Measurements from ENCODE around the gene NFATC1. TPM values are rescaled to one million over a fixed set of nuclear protein-coding genes. Genes with fewer than 3 reads are reported as not detected.
A peak's percentile ranks its signal among the peaks of the same experiment; 100 is the strongest.

Gene NFATC1
- total RNA-seq, 4 donors from 2014 or later = 0.79 to 4.8 (median 2.6) TPM

DNA sequence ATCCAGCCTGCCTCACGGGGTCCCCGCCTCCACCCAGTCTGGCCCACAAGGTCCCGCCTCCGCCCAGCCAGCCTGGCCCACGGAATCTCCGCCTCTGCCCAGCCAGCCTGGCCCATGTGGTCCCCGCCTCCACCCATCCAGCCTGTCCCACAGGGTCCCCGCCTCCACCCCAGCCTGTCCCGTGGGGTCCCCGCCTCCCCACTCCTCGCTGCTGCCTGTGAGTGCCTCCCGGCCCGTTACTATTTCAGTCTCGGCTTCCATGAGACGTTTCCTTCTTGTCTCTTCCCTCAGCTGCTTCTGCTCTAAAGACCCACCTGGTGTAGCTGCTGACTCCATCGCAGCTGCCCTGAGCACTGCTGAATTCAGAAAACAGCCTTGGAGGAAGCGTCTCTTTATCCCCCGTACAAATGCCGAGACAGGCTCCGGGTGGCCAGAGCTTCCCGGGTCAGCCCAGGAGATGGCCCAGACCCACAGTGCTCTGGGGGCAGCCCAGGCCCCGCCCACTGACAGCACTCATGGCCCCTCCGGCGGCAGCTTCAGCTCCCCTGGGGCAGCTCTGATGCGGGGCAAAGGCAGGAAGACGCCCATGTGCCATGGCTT lies 69.8 kb downstream of the NFATC1 start:
- no peaks in the 10 kb centered on the region for H3K9me3 ChIP-seq
- H3K4me3 ChIP-seq = peak overlapping the region in 1 of 4 donors; percentile 25
- TF ChIP-seq, protein P1, sequence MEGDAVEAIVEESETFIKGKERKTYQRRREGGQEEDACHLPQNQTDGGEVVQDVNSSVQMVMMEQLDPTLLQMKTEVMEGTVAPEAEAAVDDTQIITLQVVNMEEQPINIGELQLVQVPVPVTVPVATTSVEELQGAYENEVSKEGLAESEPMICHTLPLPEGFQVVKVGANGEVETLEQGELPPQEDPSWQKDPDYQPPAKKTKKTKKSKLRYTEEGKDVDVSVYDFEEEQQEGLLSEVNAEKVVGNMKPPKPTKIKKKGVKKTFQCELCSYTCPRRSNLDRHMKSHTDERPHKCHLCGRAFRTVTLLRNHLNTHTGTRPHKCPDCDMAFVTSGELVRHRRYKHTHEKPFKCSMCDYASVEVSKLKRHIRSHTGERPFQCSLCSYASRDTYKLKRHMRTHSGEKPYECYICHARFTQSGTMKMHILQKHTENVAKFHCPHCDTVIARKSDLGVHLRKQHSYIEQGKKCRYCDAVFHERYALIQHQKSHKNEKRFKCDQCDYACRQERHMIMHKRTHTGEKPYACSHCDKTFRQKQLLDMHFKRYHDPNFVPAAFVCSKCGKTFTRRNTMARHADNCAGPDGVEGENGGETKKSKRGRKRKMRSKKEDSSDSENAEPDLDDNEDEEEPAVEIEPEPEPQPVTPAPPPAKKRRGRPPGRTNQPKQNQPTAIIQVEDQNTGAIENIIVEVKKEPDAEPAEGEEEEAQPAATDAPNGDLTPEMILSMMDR (IDR thresholded peaks at IDR 0.05) = no peak
- no peak for TF ChIP-seq POLR2A (IDR thresholded peaks at IDR 0.05)
- intact Hi-C loops (cut with DNase I) = no loop called here
- no peaks in the 10 kb centered on the region for H3K27me3 ChIP-seq
- no peak for DNase-seq
- peak overlapping the region in 1 of 4 donors; percentile 7 for H3K27ac ChIP-seq
- H3K4me1 ChIP-seq = peaks cover 0 to 5% (median 4%) of the 10 kb centered on the region in 3 donors
- WGBS, 2 donors = 62 to 68% methylated on average over 13 to 14 of the region's 26 CpGs
- peaks cover 0 to 65% (median 4%) of the 10 kb centered on the region in 3 donors for H3K36me3 ChIP-seq

DNA sequence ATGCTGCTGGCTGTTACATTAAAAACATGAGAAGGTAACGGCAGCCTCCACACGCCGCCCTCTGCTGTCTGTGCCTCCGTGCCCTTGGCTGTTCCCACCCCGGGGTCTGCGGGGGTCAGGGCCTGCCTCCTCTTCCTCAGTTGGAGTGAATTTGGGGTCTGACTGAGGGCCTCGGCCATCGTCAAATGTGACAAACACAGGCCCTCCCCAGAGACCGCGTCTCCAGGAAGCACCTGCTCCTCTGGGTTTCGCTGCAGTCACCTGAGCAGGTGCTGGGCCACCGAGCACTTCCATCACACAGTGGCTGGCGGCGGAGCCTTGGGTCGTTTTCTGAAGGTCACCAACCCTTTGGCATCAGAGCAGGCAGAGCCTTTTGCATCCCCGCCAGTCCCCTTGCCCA lies 70.9 kb downstream of the NFATC1 start:
- TF ChIP-seq, protein P1 (IDR thresholded peaks at IDR 0.05) = no peak
- peak in 1 of 4 donors; percentile 7 for TF ChIP-seq POLR2A (IDR thresholded peaks at IDR 0.05)
- DNase-seq = no peak
- H3K27ac ChIP-seq = no peak overlapping the region
- intact Hi-C loops (cut with DNase I) = no loop called here
- peaks cover 0 to 15% (median 0%) of the 10 kb centered on the region in 3 donors for H3K4me1 ChIP-seq
- H3K36me3 ChIP-seq = peaks cover 0 to 60% (median 4%) of the 10 kb centered on the region in 3 donors
- WGBS, 2 donors = 84 to 93% methylated on average over 13 of the region's 16 CpGs
- H3K27me3 ChIP-seq = no peaks in the 10 kb centered on the region
- H3K4me3 ChIP-seq = no peak overlapping the region
- no peaks in the 10 kb centered on the region for H3K9me3 ChIP-seq

DNA sequence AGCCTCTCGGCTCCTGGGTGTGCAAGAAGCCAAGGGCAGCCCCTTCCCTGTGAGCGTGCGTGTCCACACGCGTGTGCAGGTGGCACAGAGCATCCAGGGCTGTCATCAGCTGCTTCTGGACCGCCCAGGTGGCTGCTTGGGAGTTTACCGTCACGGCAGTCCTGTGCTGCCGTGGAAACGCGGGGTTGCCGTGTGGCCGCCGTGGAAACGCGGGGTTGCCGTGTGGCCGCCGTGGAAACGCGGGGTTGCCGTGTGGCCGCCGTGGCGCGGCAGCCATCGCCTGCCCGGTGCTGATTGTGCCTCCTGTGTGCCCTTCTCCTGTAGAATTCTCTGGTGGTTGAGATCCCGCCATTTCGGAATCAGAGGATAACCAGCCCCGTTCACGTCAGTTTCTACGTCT lies 71.4 kb downstream of the NFATC1 start:
- peaks cover 0 to 15% (median 0%) of the 10 kb centered on the region in 3 donors for H3K4me1 ChIP-seq
- 93 to 100% methylated on average over 3 to 12 of the region's 33 CpGs for WGBS, 2 donors
- no peak for DNase-seq
- no peaks in the 10 kb centered on the region for H3K27me3 ChIP-seq
- intact Hi-C loops (cut with DNase I) = no loop called here
- no peaks in the 10 kb centered on the region for H3K9me3 ChIP-seq
- H3K27ac ChIP-seq = no peak overlapping the region
- TF ChIP-seq, protein P1 (IDR thresholded peaks at IDR 0.05) = no peak
- TF ChIP-seq POLR2A (IDR thresholded peaks at IDR 0.05) = no peak
- H3K36me3 ChIP-seq = peaks cover 0 to 55% (median 4%) of the 10 kb centered on the region in 3 donors
- no peak overlapping the region for H3K4me3 ChIP-seq

DNA sequence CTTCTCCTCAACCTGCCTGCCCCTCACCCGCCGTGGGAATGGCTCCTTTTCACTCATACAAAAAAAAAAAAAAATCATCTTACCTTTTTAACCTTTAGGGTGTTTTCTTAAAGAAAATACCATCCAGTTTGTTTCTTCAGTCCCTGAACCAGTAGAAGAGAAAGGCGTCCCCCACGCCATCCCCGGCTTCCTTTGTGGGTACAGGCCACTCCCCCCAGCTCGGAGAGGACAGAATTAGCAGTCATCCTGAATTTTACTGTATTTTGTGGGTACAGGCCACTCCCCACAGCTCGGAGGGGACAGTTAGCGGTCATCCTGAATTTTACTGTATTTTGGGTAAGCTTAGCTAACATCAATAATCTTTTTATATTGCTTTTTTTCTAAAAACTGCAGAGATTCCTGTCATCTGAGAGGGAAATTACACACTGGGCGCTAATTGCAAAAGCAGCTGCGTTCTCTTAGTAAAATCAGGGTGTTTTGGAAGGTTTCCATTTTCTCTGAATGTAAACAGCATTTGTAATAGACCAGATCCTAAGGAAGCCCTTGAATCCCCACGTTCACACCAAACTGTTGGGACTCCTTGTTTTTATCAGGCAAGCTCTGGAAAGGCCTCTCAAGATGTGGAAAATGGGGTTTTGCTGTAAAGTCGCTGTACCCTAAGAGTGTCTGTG lies 72.5 kb downstream of the NFATC1 start:
- H3K4me1 ChIP-seq = peaks cover 0 to 15% (median 0%) of the 10 kb centered on the region in 3 donors
- 73 to 86% methylated on average over 10 to 11 of the region's 12 CpGs for WGBS, 2 donors
- DNase-seq = no peak

DNA sequence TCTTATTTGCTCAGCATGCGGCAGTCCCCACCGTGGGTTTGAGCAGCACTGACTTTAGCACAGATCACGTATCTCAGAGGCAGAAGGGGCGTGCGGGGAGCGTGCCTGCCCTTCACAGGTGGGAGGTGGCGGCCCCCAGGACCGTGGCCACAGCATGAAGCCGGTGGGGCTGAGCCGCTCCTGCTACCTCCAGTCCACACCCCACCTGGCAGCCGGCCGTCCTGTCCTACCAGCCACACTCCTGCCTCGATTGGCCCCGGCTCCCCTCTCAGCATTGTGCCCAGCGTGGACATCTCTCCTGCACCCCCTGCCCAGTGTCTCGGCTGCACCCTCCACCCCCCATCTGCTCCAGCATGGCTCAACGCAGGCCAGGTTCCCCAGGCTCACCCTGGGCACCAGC lies 73.6 kb downstream of the NFATC1 start:
- Histone ChIP-seq H3K36me3 (peaks cover 0 to 53% (median 4%) of the 10 kb centered on the region in 3 donors), H3K9me3 (no peaks in the 10 kb centered on the region), H3K4me3 (no peak overlapping the region), H3K27me3 (no peaks in the 10 kb centered on the region), H3K27ac (no peak overlapping the region), H3K4me1 (peaks cover 0 to 15% (median 0%) of the 10 kb centered on the region in 3 donors)
- intact Hi-C loops (cut with DNase I) = no loop called here
- DNase-seq = no peak
- WGBS, 2 donors = 88 to 93% methylated on average over 15 to 16 of the region's 17 CpGs
- TF ChIP-seq POLR2A (IDR thresholded peaks at IDR 0.05) = no peak
- TF ChIP-seq, protein P1 (IDR thresholded peaks at IDR 0.05) = no peak

More for the DNA sequence above, 72.5 kb downstream of the NFATC1 start:
- TF ChIP-seq, protein P1 (IDR thresholded peaks at IDR 0.05) = no peak
- no peak for TF ChIP-seq POLR2A (IDR thresholded peaks at IDR 0.05)
- Histone ChIP-seq H3K36me3 (peaks cover 0 to 53% (median 4%) of the 10 kb centered on the region in 3 donors), H3K27me3 (no peaks in the 10 kb centered on the region), H3K4me3 (no peak overlapping the region), H3K9me3 (no peaks in the 10 kb centered on the region), H3K27ac (no peak overlapping the region)
- intact Hi-C loops (cut with DNase I) = no loop called here

All from esophagus squamous epithelium (tissue), 5 donors.